IPS-NIHi7 (cell line): ENCODE results near the gene NEURL3.
"Not testable (repeated sequence)": the region's sequence is repeated elsewhere in the genome, so short reads cannot be mapped to it uniquely, and the experiment has no call there.

Experiments
- DNase-seq: peaks from one replicate; pipeline ENCODE4 v3.0.0; 2012; ENCODE audit warnings: mixed read lengths; ENCODE audit errors: extremely low spot score

Gene NEURL3

DNA sequence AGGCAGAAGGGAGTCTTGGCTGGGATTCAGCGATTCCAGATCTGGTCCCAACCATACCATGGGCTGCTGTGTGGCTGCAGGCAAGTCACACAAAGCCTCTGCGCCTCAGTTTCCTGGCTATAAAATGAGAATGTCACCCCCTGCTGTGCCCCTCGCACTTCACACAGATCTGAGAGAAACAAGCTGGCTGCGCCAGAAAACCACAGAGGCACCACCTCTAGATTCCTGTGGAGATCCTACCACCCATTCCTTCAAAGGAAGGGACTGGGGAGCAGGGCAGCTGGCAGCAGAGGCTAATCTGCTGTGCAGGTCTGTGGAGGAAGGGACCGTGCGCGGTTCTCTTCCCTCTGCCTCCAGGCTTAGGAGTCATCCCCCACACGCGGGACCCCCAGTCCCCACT is 19.8 kb downstream of the NEURL3 start:
- DNase-seq: no peak

DNA sequence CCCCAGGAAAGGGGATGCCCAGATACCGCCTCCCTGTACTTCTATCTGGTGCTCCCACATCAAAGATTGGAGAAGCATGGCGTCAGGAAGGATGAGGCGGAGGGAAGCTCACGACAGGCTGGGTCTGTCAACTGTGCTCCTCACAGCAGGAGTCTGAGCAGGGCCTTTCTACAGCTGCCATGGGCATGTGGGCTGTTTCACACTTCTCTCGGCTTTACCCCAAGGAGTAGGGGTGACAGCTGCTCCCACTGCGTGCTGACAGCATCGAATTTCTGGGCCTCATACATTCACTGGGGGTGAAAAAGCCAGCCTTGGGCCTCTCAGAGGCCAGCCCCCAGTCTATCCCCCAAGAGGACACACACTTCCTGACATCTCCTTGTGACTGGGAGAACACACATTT is 21.1 kb downstream of the NEURL3 start:
- no peak for DNase-seq

DNA sequence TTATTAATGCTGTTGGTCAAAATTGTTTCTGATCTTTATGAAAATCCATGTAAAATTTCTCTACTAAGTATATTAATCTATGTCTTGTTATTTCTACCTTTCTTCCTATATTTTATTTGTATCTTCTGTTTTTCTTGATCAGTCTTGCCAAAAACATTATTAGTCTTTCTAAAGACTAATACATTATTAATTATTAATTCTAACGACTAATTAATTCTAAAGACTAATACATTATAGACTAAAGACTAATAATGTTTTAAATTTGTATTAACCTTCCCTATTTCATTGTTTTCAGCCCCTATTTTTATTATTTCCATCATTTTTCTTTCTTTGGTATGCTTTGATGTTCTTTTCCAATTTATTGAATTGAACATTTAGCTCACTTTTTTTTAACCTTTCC is 27.7 kb downstream of the NEURL3 start:
- no peak for DNase-seq

DNA sequence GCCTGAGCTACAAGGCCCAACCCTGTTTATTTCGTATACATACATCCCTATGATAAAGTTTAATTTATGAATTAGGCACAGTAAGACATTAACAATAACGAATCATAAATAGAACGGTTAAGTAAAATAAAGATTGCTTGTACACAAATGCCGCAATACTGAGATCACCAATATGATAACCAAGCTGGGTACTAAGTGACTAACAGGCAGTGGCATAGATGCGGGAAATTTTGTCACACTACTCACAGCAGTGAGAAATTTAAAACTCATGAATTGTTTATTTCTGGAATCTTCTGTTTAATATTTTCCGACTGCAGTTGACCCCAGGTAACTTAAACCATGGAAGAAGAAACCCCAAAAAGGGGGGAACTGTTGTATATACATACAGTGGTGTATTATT is 33.4 kb downstream of the NEURL3 start:
- no peak for DNase-seq

DNA sequence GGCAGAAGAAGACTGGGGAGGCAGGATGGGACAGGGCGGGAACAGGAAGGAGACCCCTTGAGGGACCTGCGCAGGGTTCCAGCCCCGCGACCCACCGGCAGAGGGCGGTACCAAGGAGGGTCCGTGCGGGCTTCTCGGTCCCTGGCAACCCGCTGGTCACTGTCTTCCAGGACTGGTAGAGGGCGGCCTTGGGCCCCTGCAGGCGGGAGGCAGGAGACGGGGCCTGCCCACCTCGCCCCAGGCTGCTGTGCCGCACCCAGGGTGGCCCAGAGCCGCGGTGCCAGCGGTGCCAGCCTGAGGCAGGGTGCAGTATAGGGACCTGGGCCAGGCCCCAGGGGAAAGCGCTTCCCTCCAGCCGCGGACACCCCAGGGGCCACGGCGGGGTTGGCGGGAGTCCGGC is 34.5 kb downstream of the NEURL3 start:
- peak; percentile 93 for DNase-seq

DNA sequence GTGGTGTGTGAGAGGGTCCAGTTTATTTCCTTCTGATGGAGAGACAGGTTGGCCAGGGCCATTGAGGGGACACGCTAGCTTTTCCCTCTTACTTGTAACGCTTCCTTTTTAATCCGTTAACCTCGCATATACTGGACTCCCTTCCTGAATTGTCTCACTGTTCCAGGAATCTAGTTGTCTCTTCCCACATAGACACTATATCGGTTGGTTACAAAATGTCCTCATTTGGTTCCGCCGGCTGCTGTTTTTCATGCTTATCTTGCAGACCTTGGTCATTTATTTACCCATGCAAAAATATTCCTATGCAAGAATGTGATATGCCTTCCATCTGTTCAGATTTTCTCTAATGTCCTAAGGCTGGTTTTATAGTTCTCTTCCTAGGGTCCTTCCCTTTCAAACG is 35.0 kb downstream of the NEURL3 start:
- no peak for DNase-seq

DNA sequence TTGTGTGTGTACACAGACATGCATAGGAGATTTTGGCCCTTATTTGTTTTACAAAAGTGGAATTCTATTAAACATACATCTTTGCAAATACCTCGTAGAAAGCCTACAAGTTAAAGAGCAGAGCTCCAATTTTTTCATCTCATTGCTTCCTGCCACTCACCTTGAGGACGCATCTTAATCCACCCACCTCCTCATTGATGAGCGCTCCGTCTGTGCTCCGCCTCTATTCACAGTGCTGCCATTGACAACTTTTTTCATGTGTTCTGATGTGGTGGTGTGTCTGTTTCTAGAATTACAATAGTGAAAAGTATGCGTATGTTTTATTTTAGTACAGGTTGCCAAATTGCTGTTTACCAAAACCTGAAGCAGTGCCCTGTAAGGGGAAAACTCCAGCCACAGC is 36.3 kb downstream of the NEURL3 start:
- DNase-seq: no peak

DNA sequence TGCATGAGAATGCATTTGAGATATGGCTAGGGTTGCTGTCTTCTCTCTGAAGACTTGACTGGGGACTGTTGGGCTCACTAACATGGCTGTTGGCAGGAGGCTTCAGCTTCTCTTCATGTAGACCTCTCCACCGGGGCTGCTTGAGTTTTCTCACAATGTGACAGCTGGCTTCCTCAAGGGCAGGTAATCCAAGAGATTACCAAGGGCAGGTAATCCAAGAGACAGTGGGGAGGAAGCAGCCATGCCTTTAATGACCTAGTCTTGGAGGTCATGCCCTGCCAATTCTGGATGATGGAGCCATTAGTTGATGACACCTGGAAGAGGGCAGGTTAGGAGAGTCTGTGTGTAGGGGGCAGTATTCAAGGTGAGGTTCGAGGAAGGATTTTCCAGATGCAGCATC is 40.5 kb downstream of the NEURL3 start:
- DNase-seq: no peak

DNA sequence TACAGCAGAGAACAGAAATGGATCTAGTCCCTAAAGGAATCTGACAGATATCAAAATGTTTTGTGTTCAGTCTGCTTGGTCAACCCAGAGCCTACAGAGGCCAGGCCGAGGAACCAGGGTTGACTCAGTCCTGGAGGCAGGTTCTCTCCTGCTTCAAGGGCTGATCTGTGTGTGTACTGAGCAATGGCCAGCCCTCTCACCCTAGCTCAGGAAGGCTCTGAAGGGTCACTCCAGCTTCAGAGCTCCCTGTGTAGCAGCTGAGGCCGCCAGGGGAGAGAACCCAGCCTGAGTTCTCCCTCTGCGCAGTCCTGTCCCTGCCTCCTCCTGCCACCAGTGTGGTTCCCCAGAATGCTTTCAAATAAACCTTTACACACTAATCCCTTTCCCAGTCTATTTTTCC is 41.1 kb downstream of the NEURL3 start:
- DNase-seq: no peak

DNA sequence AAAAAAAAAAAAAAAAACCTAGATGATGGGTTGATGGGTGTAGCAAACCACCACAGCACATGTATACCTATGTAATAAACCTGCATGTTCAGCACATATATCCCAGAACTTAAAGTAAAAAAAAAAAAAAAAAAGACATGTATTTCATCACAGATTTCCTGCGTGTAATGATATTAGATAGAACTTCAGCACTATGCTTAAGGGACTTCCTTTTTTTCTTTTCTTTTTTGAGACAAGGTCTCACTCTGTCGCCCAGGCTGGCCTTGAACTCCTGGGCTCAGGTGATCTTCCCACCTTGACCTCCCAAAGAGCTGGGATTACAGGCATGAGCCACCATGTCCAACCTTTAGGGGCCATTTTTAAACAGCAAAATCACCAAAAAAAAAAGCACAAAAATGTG is 42.0 kb downstream of the NEURL3 start:
- DNase-seq: no peak

DNA sequence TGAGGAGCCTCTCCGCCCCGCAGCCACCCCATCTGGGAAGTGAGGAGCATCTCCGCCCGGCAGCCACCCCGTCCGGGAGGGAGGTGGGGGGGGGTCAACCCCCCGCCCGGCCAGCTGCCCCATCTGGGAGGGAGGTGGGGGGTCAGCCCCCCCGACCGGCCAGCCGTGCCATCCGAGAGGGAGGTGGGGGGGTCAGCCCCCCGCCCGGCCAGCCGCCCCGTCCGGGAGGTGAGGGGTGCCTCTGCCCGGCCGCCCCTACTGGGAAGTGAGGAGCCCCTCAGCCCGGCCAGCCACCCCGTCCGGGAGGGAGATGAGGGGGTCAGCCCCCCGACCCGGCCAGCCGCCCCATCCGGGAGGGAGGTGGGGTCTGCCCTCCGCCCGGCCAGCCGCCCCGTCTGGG is 43.5 kb downstream of the NEURL3 start:
- DNase-seq: not testable (repeated sequence)

DNA sequence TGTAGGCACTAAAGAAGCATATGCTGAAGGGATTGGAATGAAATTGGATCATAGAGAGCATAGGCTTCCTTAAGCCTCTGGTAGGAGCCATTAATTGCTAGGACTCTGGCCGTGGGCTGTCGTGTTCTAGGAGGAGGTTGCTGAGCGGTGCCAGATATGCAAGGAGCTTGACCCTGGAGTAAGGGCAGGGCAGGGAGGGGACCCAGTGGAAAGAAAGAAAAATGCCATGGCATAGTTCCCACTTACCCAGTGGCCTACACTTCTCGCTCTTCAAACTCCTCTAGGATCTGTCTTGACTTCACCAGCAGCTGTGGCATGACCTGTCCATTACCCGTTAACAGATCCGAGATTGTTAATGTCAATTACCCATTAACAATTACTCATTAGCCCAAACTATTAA is 53.1 kb downstream of the NEURL3 start:
- no peak for DNase-seq

DNA sequence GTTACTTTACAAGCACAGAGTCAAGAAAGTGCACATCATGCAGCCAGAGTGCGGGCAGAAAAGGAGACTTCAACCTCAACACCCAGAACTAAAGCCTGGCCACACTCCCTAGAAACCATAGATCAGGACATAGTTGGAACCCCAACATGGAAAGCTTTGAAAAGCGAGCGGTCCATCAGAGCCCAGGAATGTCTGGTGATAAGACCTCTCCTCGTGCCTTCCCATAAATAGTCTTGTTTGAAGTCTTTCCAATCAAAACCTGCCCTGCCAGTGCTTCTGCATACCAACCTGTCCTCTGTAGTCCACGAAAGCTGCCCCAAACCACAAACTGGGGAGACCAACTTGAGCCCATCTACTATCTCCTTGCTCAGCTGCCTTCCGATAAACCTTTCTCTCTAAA is 55.5 kb downstream of the NEURL3 start:
- no peak for DNase-seq

DNA sequence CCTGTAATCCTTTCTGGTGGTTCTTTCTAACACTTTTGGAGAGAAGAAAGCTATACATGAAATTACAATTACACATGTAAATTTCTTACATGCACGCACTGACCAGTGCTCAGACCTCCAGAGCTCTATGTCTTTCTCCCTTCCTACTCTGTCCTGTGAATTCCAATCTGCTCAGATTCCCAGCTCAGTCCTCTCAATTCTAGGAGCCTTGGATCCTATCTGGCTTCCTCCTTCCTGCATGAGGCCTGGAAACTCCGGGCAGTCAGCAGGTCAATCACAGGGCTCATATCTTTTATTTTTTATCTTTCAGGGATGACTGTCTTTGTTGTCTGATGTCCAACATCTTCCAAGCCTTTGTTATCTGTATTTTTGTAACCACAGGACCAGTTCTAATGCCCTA is 56.0 kb downstream of the NEURL3 start:
- DNase-seq: no peak

DNA sequence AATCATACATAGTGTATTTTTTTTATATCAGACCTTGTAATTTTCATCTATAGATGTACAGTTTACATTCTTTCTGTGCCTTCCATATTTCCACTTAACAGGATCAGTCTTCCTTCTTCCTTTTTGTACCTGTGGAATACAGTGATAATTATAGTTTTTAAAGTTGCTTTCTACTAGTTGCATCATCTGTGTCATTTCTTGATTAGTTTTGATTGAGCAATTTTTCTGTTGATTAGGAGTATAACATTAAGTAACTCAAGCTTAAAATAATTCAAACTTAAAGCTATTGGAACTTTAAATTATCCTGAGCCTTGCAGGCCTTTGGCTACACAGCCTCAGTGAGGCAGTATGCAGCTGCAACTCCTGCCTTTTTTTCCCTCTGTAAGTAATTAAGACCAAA is 57.4 kb downstream of the NEURL3 start:
- DNase-seq: no peak
